Mononuclear cell (primary cell): Measurements from ENCODE around the gene DNPH1. TPM values are rescaled to one million over a fixed set of nuclear protein-coding genes. Genes with fewer than 3 reads are reported as not detected.

ENCODE experiments used
- H3K27me3 ChIP-seq: 2 replicates; pipeline ENCODE4 v1.6.0; 2011; ENCODE audit warnings: low read length, control low read depth; ENCODE audit not compliant: insufficient read depth
- H3K4me1 ChIP-seq: 2 replicates; pipeline ENCODE4 v1.5.1; 2011; ENCODE audit warnings: mild to moderate bottlenecking, low read length, control low read depth; ENCODE audit not compliant: insufficient read depth
- H3K4me3 ChIP-seq: 2 replicates; pipeline ENCODE4 v1.5.1; 2011; ENCODE audit warnings: mild to moderate bottlenecking, low read length, moderate library complexity
- H3K9me3 ChIP-seq: 2 replicates; pipeline ENCODE4 v1.5.1; 2011; ENCODE audit warnings: low read depth, mild to moderate bottlenecking, control low read depth, low read length
- total RNA-seq: library from RNA; depleted of rRNA; stranded (reverse); fragments of >200 nt; gene quantifications from one replicate; pipeline ENCODE4 v1.2.3, GENCODE V29; 2012

DNPH1 gene
- total RNA-seq, 1 donor = 14.7 TPM

DNA sequence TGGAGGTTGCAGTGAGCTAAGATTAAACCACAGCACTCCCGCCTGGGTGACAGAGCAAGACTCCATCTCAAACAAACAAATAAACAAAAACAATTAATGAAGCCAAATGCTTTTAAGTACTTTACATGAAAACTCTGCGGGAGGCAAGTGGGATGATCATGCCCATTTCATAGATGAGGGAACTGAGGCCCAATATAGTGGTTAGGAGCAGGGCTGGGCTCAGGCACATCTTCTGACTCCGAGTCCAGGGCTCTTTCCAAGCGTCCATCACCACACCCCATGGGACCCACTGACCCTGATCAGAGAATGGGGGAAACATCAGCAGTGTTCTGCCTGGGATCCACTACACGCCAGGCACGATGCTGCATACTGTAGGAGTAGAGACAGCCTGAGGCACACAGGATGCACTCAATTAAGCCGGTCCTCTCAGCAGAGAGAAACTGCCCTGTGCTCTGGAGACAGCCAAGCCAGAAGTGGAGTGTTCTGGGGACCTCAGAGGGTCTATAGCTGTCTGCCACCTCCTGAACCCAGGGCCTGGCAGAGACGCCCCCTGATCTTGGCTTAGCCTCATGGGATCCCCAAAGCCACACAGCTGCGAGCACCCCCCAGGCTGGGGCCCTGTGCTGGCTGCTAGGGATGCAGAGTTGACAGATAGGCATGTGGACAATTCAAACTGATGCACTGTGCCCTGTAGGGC is 27.5 kb upstream of the DNPH1 start:
- Histone ChIP-seq H3K4me3 (no peak overlapping the region), H3K9me3 (no peaks in the 10 kb centered on the region), H3K4me1 (no peaks in the 10 kb centered on the region), H3K27me3 (peaks cover under 1% of the 10 kb centered on the region)

DNA sequence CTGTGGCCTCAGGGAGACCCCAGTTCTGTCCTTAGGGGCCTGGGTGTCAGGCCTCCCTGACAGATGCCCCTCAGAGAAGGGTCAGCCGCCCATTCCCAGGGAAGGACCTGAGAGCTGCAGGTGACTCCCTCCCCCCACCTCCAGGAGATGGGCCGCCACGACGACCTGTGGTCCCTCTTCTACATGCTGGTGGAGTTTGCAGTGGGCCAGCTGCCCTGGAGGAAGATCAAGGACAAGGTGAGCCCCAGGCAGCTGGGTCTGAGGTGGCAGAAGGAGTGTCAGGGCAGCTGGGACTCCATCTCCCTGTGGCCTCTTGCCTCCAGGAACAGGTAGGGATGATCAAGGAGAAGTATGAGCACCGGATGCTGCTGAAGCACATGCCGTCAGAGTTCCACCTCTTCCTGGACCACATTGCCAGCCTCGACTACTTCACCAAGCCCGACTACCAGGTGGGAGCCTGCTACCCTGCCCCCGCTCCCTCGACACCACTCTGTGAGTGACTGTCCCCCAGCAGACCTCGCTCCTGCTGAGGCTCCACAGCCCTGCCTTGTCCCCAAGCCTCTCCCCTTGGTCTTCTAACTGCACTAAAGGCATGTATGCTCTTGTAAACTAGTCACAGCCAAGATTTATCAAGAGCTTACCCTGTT is 26.2 kb upstream of the DNPH1 start:
- H3K9me3 ChIP-seq = no peaks in the 10 kb centered on the region
- H3K27me3 ChIP-seq = peaks cover 12% of the 10 kb centered on the region
- no peak overlapping the region for H3K4me3 ChIP-seq
- H3K4me1 ChIP-seq = no peaks in the 10 kb centered on the region

DNA sequence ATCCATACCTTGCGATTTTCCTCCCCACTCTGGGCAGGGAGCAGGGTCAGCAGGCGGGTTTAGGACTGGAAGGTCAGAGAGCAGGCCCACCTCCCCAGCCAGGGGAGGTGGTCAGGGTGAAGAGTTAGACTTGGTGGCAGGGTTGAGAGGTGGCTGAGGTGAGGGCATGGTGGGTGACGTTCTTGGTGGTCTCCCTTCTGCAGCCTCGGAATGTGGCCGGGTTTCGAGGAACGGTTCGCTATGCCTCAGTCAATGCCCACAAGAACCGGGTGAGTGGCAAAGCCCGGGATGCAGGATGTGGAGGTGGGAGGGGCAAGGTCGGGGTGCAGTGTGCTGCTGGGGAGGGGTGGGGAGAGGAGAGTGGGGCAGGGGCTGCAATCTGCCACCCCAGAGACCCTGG is 25.6 kb upstream of the DNPH1 start:
- peaks cover 13% of the 10 kb centered on the region for H3K27me3 ChIP-seq
- H3K9me3 ChIP-seq = no peaks in the 10 kb centered on the region
- no peak overlapping the region for H3K4me3 ChIP-seq
- H3K4me1 ChIP-seq = no peaks in the 10 kb centered on the region

DNA sequence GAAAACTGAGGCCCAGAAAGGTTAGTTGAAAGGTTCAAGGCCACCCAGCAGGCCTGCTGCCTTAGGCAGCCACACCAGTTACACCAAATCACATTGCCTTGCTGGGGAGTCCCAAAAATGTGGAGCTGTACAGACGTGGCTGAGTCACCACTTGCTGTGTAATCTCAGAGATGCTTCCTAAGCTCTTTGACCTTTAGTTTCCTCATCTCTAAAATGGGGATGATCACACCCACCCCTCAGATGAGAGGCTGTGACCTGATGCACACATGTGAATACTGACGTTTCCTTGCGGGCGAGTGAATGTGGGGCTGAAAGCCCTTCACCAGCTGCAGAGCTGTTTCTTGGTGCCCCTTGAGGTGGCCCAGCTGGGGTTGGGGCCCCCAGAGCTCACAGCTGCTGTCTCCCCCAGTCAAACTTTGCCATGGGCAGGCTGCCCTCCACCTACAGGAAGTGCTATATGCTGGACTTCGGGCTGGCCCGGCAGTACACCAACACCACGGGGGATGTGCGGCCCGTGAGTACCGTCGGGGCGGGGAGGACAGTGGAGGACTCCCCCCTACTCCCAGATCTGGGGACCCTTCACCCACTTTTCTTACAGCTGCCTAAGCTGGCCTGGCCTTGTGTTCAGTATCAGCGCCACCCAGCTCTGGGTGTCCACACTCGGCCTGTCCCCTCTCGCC is 25.0 kb upstream of the DNPH1 start:
- Histone ChIP-seq H3K9me3 (no peaks in the 10 kb centered on the region), H3K4me3 (no peak overlapping the region), H3K27me3 (peaks cover 13% of the 10 kb centered on the region), H3K4me1 (no peaks in the 10 kb centered on the region)

DNA sequence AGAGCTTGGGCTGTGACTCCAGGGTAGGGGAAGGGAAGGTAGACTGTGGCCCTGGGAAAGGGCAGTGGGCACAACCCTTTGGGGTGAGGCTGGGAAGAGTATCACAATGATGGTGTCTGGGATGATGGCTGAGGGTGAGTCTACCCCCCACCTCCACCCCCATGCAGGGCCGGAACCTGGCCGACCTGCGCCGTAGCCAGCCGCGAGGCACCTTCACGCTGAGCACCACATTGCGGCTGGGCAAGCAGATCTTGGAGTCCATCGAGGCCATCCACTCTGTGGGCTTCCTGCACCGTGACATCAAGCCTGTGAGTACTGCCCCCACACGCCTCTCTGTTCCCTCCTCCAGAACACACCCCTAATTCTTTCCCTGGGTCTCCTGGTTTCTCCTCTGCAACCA is 24.1 kb upstream of the DNPH1 start:
- H3K4me1 ChIP-seq = no peaks in the 10 kb centered on the region
- H3K9me3 ChIP-seq = no peaks in the 10 kb centered on the region
- H3K27me3 ChIP-seq = peaks cover 13% of the 10 kb centered on the region
- no peak overlapping the region for H3K4me3 ChIP-seq

DNA sequence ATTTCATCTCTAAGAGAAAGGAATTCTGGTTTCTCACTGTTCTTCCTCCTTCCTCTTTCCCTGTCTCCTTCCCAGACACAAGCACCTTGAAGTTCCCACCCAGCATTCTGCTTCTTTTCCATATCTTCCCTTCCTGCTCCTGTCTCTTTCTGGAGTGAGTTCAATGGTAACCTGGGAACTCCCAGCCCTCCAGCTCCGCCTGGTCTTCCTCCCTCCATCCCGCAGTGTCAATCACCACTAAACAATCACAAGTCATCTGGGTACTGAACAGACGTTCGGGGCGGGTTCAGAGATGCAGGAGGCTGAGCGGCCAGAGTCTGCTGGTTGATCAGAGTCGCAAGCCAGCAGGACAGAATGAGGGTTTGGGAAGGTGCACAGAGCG is 21.7 kb upstream of the DNPH1 start:
- Histone ChIP-seq H3K9me3 (no peaks in the 10 kb centered on the region), H3K4me3 (no peak overlapping the region), H3K27me3 (peaks cover 15% of the 10 kb centered on the region), H3K4me1 (peaks cover 15% of the 10 kb centered on the region)

DNA sequence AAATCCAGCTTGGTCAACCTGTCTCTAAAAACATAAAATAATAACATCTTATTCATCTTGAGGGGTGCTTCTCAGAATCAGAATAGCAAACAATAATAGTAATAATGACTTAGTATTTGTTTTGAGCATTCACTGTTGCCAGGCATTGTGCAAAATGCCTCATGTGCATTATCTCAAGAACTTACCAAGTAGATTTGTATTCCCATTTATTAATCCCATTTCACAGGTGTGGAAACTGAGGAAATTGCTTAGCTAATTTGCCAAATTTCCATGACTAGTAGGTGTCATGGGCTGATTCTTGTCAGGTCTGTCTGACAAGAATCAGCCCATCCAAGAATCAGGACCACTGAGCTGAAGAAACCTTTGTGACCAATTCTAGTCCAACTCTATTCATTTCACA is 19.5 kb upstream of the DNPH1 start:
- Histone ChIP-seq H3K4me1 (peaks cover 15% of the 10 kb centered on the region), H3K9me3 (no peaks in the 10 kb centered on the region), H3K27me3 (peaks cover 35% of the 10 kb centered on the region), H3K4me3 (no peak overlapping the region)

DNA sequence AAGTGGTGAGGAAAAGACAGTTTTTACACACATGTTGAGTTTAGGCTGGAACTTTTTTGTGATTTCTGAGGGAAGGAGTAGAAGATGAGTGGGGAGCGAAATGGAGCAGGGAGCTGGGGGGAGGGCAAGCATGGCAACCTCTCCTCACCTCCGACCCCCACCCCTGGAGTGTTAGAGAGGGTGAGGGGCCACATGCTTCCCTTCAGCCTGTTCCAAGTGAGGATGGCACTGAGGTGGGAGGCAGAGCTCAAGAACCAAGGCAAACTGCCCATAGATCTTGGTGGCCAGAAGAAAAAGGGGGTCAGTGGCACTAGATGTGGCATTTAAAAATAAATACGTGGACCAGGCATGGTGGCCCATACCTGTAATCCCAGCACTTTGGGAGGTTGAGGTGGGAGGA is 18.8 kb upstream of the DNPH1 start:
- no peaks in the 10 kb centered on the region for H3K9me3 ChIP-seq
- H3K27me3 ChIP-seq = peaks cover 38% of the 10 kb centered on the region
- H3K4me1 ChIP-seq = peaks cover 15% of the 10 kb centered on the region
- no peak overlapping the region for H3K4me3 ChIP-seq

DNA sequence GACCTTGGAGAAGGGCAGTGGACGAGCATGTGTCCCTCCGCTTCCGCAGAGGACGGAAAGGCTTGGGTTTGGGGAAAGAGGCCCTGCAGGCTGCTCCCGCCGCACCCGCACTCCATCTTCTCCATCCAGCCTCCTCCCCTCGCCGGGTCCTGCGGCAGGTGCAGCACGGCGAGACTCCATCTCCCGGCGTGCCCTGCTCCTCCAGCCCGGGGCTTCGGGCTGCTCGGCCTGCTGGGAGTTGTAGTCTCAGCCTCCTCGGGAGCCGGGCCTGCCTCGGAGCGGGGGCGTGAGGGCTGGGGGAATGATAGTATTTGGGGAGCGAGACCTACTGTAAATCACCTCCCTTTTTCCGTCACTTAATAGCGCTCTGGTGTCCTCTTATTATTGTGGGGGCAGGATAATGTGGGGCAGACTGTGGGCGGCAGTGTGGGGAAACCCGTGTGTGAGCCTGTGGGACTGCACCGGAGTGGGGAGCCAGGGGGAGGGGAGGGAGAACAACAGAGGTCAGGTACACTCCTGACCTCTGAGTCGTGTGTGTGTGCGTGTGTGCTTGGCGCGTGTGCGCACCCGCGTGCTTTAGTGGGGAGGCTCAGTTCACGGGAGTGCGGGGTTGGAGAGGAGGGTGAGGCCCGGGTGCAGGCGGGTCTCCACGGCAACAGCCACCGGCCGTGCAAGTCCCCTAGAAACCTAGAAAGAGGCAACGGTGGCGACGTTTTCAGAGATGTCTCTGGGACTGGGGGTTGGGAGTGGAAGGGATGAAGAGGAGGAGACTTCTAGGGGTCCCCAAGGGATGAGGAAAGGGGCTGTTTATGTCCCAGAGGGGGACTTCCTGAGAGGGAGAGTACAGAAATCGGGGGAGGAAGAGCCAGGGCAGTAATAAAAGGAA is 18.1 kb upstream of the DNPH1 start:
- H3K4me3 ChIP-seq = peak overlapping the region; percentile 51
- peaks cover 15% of the 10 kb centered on the region for H3K4me1 ChIP-seq
- H3K27me3 ChIP-seq = peaks cover 45% of the 10 kb centered on the region
- no peaks in the 10 kb centered on the region for H3K9me3 ChIP-seq

DNA sequence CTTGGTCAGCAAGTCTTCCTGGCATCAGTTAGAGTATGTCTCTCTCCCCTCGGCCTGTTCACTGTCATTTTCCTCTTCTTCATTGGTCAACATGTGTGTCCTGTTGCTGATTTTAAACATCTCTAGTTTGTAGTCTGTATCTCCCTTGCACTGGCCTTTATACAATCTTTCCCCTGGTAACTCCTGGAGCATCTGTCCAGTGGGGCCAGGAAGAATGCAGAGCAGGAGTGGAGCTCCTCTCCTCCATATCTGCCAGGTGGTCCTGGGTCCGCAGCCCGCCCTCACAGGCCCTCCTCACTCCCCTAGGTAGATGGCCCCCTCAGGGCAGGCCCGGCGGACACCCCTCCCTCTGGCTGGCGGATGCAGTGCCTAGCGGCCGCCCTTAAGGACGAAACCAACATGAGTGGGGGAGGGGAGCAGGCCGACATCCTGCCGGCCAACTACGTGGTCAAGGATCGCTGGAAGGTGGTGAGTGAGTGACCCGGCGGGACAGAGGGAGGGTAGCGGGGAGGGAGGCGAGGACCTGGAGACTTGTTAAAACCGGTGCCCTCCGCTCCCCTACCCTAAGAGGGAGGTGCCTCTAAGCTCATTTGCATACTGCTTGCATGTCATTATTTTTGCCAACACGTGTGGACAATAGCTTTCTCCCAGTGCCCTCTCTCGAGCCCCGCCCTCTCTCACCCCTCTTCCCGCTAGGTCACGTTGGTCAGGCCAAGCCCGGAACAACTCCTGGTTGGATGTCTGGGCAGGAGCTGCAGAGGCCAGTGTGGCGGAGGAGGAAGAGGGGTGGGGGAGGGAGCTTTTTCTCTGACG is 17.2 kb upstream of the DNPH1 start:
- Histone ChIP-seq H3K4me1 (peaks cover 15% of the 10 kb centered on the region), H3K4me3 (peak overlapping the region; percentile 51), H3K9me3 (no peaks in the 10 kb centered on the region), H3K27me3 (peaks cover 50% of the 10 kb centered on the region)

DNA sequence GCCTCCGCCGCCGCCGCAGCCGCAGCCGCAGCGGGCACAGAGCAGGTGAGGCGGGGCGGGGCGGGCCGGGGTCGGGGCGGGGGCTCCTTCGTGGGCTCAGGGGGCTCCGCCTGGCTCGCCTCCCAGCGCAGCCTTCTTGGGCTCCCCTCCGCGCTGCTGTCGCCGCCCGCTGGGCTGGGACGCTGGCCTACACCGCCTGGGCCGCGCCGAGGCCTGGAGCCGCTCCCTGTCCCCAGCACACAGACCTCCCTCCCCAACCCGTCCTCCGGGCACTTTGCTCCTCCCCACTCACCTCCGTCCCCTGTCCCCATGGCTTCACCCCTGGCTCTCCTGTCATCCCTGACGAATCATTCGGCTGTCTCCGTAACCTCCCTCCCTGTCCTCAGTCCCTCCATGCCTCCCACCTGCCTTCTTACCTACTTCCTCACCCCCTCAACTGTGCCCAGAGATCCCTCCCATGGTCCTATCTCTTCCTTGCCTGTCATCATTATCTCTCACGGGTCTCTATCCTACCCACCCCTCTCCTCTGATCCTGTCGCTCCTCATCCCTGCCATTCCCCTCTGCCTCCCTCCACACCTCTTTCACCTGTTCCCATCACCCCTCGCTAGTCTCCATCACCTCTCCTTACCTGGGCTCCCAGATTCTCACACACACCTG is 14.5 kb upstream of the DNPH1 start:
- Histone ChIP-seq H3K4me3 (no peak overlapping the region), H3K27me3 (peaks cover 57% of the 10 kb centered on the region), H3K9me3 (no peaks in the 10 kb centered on the region), H3K4me1 (peaks cover 15% of the 10 kb centered on the region)

DNA sequence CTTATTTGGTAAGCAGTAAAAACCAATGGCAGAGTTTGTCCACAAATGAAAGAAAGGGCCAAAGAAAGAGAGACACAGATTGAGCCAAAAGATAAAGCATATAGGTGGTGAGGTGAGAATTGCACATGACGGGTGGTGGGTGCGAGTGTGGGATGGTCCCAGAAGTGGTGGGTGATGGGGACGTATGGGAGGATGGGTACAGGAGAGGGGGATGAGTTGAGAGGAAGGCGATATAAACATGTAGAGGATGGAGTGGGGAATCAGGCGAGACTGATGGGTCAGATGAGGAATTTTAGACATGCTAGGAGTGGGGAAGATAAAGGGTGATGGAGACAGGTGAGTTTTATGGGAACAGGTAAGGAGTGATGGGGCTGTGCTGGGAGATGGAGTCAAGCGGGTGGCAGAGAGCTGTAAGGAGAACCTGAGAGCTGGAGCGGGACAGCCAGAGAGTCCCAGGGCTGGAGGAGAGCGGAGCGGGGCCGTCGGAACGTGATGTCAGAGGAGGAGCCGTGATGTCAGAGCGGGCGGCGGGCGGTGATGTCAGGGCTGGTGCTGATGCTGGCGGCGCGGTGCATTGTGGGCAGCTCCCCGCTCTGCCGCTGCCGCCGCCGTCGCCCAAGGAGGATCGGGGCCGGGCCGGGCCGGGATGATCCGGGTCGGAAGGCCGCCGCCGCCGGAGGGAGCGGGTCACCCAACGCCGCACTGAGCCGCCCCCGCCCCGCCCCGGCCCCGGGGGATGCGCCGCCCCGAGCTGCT is 13.8 kb upstream of the DNPH1 start, which contains the start of gene TTBK1:
TSS of gene TTBK1 (plus strand) at position 574 of the 756 bp plus-strand sequence. CDS start 3,180 bp downstream, outside the sequence.
- peaks cover 15% of the 10 kb centered on the region for H3K4me1 ChIP-seq
- H3K9me3 ChIP-seq = no peaks in the 10 kb centered on the region
- no peak within 1 kb of the TSS for H3K4me3 ChIP-seq
- peaks cover 59% of the 10 kb centered on the region for H3K27me3 ChIP-seq

DNA sequence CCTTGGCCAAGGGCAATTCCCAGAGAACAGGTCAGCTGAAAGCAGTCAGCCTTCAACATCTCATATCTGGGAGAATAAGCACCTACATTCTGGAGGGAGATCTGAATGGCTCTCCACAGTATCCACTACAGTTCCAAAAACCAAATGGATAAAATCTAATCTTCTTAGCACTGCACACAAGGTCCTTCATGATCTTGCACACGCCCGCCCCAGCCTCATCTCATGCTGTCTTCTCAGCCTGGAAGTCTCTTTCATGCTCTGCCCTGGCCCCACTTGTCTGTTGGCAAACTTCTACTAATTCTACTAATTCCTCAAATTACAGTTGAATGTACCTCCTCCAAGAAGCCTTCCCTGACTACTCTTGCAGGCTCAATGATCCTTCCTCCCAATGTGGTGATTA is 12.2 kb upstream of the DNPH1 start:
- Histone ChIP-seq H3K9me3 (no peaks in the 10 kb centered on the region), H3K4me1 (peaks cover 1% of the 10 kb centered on the region), H3K4me3 (no peak overlapping the region), H3K27me3 (peaks cover 64% of the 10 kb centered on the region)
